NAMALWA (cell line): ENCODE results near the gene HMCES.
"Not testable (repeated sequence)": the region's sequence is repeated elsewhere in the genome, so short reads cannot be mapped to it uniquely, and the experiment has no call there.

Source experiments
- DNase-seq: peaks from one replicate; pipeline ENCODE4 v3.0.0-alpha.2; 2015; ENCODE audit warnings: low spot score

Gene HMCES

GRCh38 chr3:129257609-129258008 is 21.1 kb upstream of the HMCES start:
- no peak for DNase-seq

- DNase-seq: no peak
Measured at GRCh38 chr3:129259612-129260477, 18.8 kb upstream of the HMCES start.

- no peak for DNase-seq
Measured at GRCh38 chr3:129260606-129261005, 18.1 kb upstream of the HMCES start.

GRCh38 chr3:129261894-129262293 is 16.8 kb upstream of the HMCES start:
- DNase-seq: no peak

GRCh38 chr3:129263161-129263910 is 15.3 kb upstream of the HMCES start:
- DNase-seq: no peak

- DNase-seq: not testable (repeated sequence)
Measured at GRCh38 chr3:129264994-129265393, 13.7 kb upstream of the HMCES start.

- no peak for DNase-seq
Measured at GRCh38 chr3:129266651-129267050, 12.0 kb upstream of the HMCES start.

- no peak for DNase-seq
Measured at GRCh38 chr3:129268396-129268795, 10.3 kb upstream of the HMCES start.

GRCh38 chr3:129271674-129272073 is 7.0 kb upstream of the HMCES start:
- no peak for DNase-seq

GRCh38 chr3:129276385-129276784 is 2.3 kb upstream of the HMCES start:
- peak; percentile 98 for DNase-seq

GRCh38 chr3:129277829-129278271 is 820 bp upstream of the HMCES start:
- peak; percentile 81 for DNase-seq

GRCh38 chr3:129278966-129279906 is 566 bp downstream of the HMCES start:
- peak; percentile 86 for DNase-seq

- DNase-seq: no peak
Measured at GRCh38 chr3:129280183-129280582, 1.5 kb downstream of the HMCES start.

- DNase-seq: peak; percentile 61
Measured at GRCh38 chr3:129281726-129282125, 3.1 kb downstream of the HMCES start.

GRCh38 chr3:129282727-129283327 is 4.2 kb downstream of the HMCES start:
- DNase-seq: peak; percentile 96

GRCh38 chr3:129286081-129286480 is 7.4 kb downstream of the HMCES start:
- DNase-seq: no peak

GRCh38 chr3:129288446-129288845 is 9.8 kb downstream of the HMCES start:
- no peak for DNase-seq

- no peak for DNase-seq
Measured at GRCh38 chr3:129289201-129289921, 10.7 kb downstream of the HMCES start.

GRCh38 chr3:129291236-129291886 is 12.7 kb downstream of the HMCES start:
- no peak for DNase-seq

GRCh38 chr3:129295286-129295685 is 16.6 kb downstream of the HMCES start:
- DNase-seq: no peak
